HCT116 (cell line): ENCODE measurements around the gene WAC. TPM values are rescaled to one million over a fixed set of nuclear protein-coding genes. Genes with fewer than 3 reads are reported as not detected.
"Not testable (repeated sequence)": the region's sequence is repeated elsewhere in the genome, so short reads cannot be mapped to it uniquely, and the experiment has no call there.

ENCODE experiments used
- ATAC-seq: fragments of 200-7000 bp; cut with Tn5 transposase; 2 replicates; pipeline ENCODE4 v1.9.1; 2020; ENCODE audit warnings: mild to moderate bottlenecking, moderate library complexity
- BruUV-seq: library from RNA; stranded (reverse); fragments of 400-500 nt; replicated peaks from 2 replicates; lab custom pipeline; 2021; lab: Mats Ljungman, UMichigan
- CTCF ChIA-PET: fragments of 300-600 bp; sonication (Branson Sonifier 250); formaldehyde crosslinking; loops from one replicate; lab custom pipeline; 2021; ENCODE audit warnings: antibody characterized with exemption; lab: Charles Lee
- POLR2A ChIA-PET: fragments of 300-600, 350-600 bp; sonication (Branson Sonifier 250); formaldehyde crosslinking; loops from one replicate; lab custom pipeline; 2021; ENCODE audit warnings: antibody characterized with exemption; lab: Charles Lee
- RAD21 ChIA-PET, 2 experiments: fragments of 300-600 bp; sonication (Branson Sonifier 250); formaldehyde crosslinking; loops; one replicate each; lab custom pipeline; 2023; ENCODE audit warnings: low total read pairs in 2 of 2; ENCODE audit not compliant: uncharacterized antibody in 2 of 2, unreplicated experiment in 2 of 2, low non-redundant PET in 1 of 2; lab: Charles Lee
- DNase-seq: peaks from one replicate; pipeline ENCODE4 v3.0.0-alpha.2; 2010; ENCODE audit warnings: low read depth, low spot score
- H2AFZ ChIP-seq: fragments of 200-600 bp; shearing (Covaris generic), sonication (generic); 2 replicates; pipeline ENCODE4 v1.6.1; 2017; ENCODE audit warnings: low read depth, mixed run types, mixed read lengths, antibody characterized with exemption, low read length; ENCODE audit not compliant: poor library complexity, severe bottlenecking
- H3K27ac ChIP-seq: 2 replicates; pipeline ENCODE4 v1.5.1; 2012; ENCODE audit warnings: low read depth, low read length
- H3K27me3 ChIP-seq: fragments of 200-600 bp; sonication (generic); 2 replicates; pipeline ENCODE4 v1.6.1; 2016; ENCODE audit warnings: mixed run types, low read length, mixed read lengths; ENCODE audit not compliant: insufficient read depth
- H3K36me3 ChIP-seq, 2 experiments: fragments of 200-500 bp in 1 of 2; fragments of 200-600 bp in 1 of 2; sonication (Bioruptor generic) in 1 of 2; sonication (generic) in 1 of 2; 2 replicates each; pipeline versions ENCODE4 v1.5.1 to v1.6.1; 2014 to 2016; ENCODE audit warnings: low read length in 2 of 2, inconsistent platforms in 1 of 2, mixed read lengths in 1 of 2, mixed run types in 1 of 2; ENCODE audit not compliant: insufficient read depth in 2 of 2, control insufficient read depth in 1 of 2
- H3K4me1 ChIP-seq, 2 experiments: fragments of 200-600 bp in 1 of 2; sonication (generic) in 1 of 2; 2 replicates each; pipeline versions ENCODE4 v1.5.1 to v1.6.1; 2012 to 2017; ENCODE audit warnings: low read length in 2 of 2, inconsistent platforms in 1 of 2, mild to moderate bottlenecking in 1 of 2, mixed read lengths in 1 of 2, mixed run types in 1 of 2, moderate library complexity in 1 of 2; ENCODE audit not compliant: insufficient read depth in 2 of 2, control insufficient read depth in 1 of 2
- H3K4me2 ChIP-seq: fragments of 200-600 bp; sonication (generic); 2 replicates; pipeline ENCODE4 v1.6.1; 2017; ENCODE audit warnings: mixed run types, low read length, mixed read lengths
- H3K4me3 ChIP-seq, 2 experiments: fragments of 200-600 bp in 1 of 2; sonication (generic) in 1 of 2; replicated peaks in 1 of 2; 2 replicates each; pipeline ENCODE4 v1.5.1; 2011 to 2016; ENCODE audit warnings: low read length in 2 of 2, control low read depth in 1 of 2, low read depth in 1 of 2, mild to moderate bottlenecking in 1 of 2, mixed read lengths in 1 of 2, mixed run types in 1 of 2
- H3K79me2 ChIP-seq: fragments of 200-600 bp; sonication (generic); 2 replicates; pipeline ENCODE4 v1.6.1; 2017; ENCODE audit warnings: mild to moderate bottlenecking, mixed run types, low read length, moderate library complexity, mixed read lengths; ENCODE audit not compliant: insufficient read depth
- H3K9ac ChIP-seq: fragments of 200-600 bp; sonication (generic); 2 replicates; pipeline ENCODE4 v1.6.1; 2016; ENCODE audit warnings: low read length, mixed read lengths
- H3K9me2 ChIP-seq: fragments of 200-600 bp; sonication (generic), shearing (Covaris generic); 2 replicates; pipeline ENCODE4 v1.6.1; 2017; ENCODE audit warnings: mixed run types, mild to moderate bottlenecking, moderate library complexity; ENCODE audit not compliant: insufficient read depth
- H3K9me3 ChIP-seq, 2 experiments: fragments of 200-500 bp in 1 of 2; fragments of 200-600 bp in 1 of 2; sonication (Bioruptor generic) in 1 of 2; sonication (generic) in 1 of 2; 2 replicates each; pipeline ENCODE4 v1.6.1; 2014 to 2017; ENCODE audit warnings: low read length in 2 of 2, mixed read lengths in 2 of 2, inconsistent platforms in 1 of 2, low read depth in 1 of 2, mild to moderate bottlenecking in 1 of 2, mixed run types in 1 of 2, moderate library complexity in 1 of 2; ENCODE audit not compliant: control insufficient read depth in 1 of 2, insufficient read depth in 1 of 2
- H4K20me1 ChIP-seq: fragments of 200-600 bp; sonication (generic), shearing (Covaris generic); 2 replicates; pipeline ENCODE4 v1.6.1; 2017; ENCODE audit warnings: mixed run types, mild to moderate bottlenecking, moderate library complexity; ENCODE audit not compliant: insufficient read depth
- ATF3 ChIP-seq: IDR thresholded peaks from 2 replicates; pipeline ENCODE4 v1.6.1; 2012
- CBX3 ChIP-seq: IDR thresholded peaks from 2 replicates; pipeline ENCODE4 v1.6.1; 2012; ENCODE audit warnings: low read depth
- CEBPB ChIP-seq: IDR thresholded peaks from 2 replicates; pipeline ENCODE4 v1.6.1; 2012; ENCODE audit warnings: low read depth
- CTCF ChIP-seq, 3 experiments: fragments of 200-600 bp in 1 of 3; sonication (generic) in 1 of 3; IDR thresholded peaks in 2 of 3; conservative IDR thresholded peaks in 1 of 3; 2 replicates each; pipeline ENCODE4 v1.5.1; 2012 to 2017; ENCODE audit warnings: low read depth in 2 of 3, low read length in 2 of 3, antibody characterized with exemption in 1 of 3, borderline replicate concordance in 1 of 3, control low read depth in 1 of 3, mild to moderate bottlenecking in 1 of 3, mixed read lengths in 1 of 3, mixed run types in 1 of 3, moderate library complexity in 1 of 3; ENCODE audit not compliant: insufficient read depth in 1 of 3
- EZH2phosphoT487 ChIP-seq: fragments of 200-600 bp; IDR thresholded peaks from 2 replicates; pipeline ENCODE4 v1.6.1; 2018; ENCODE audit warnings: antibody characterized with exemption, borderline replicate concordance
- SP1 ChIP-seq: IDR thresholded peaks from 2 replicates; pipeline ENCODE4 v1.6.1; 2012; ENCODE audit warnings: low read depth
- TCF7L2 ChIP-seq: IDR thresholded peaks from 2 replicates; pipeline ENCODE4 v1.7.0; 2011; ENCODE audit warnings: borderline replicate concordance, inconsistent platforms; ENCODE audit not compliant: insufficient read depth, insufficient read length; ENCODE audit errors: extremely low read depth
- YY1 ChIP-seq: IDR thresholded peaks from 2 replicates; pipeline ENCODE4 v1.6.1; 2011; ENCODE audit warnings: low read length, low read depth, moderate library complexity, mild to moderate bottlenecking; ENCODE audit not compliant: insufficient replicate concordance; ENCODE audit errors: extremely low read depth
- intact Hi-C: fragments of 100-400 bp; cut with micrococcal nuclease; formaldehyde crosslinking; loops from 2 replicates; pipeline ENCODE4 v1.10.0; 2022
- total RNA-seq: library from RNA; stranded (reverse); gene quantifications from one replicate; pipeline ENCODE4 v1.2.1, GENCODE V29; 2021; ENCODE audit not compliant: unreplicated experiment

The WAC gene
- total RNA-seq, 1 experiment from 2014 or later, result 117 TPM

- Histone ChIP-seq H3K4me1 (no peaks in the 10 kb centered on the region), H3K9ac (no peak overlapping the region), H3K79me2 (peaks cover 92% of the 10 kb centered on the region), H3K9me3 (no peaks in the 10 kb centered on the region), H3K9me2 (no peaks in the 10 kb centered on the region), H3K27me3 (no peaks in the 10 kb centered on the region), H3K27ac (no peak overlapping the region), H2AFZ (no peak overlapping the region), H3K4me2 (no peak overlapping the region), H3K4me3 (no peak overlapping the region), H4K20me1 (peaks cover 48% of the 10 kb centered on the region; the same call in 1 of the 2 replicates), H3K36me3 (peaks cover 28 to 31% of the 10 kb centered on the region in 2 experiments; a peak in 3 of 4 replicates)
- intact Hi-C loops, result no loop called here
- no TSS peak for BruUV-seq
- POLR2A ChIA-PET, result no interaction called here
- no peak for ATAC-seq
- DNase-seq, result no peak
- RAD21 ChIA-PET, result no interaction called here
- TF ChIP-seq TCF7L2 (no peak), CEBPB (no peak), ATF3 (no peak), YY1 (no peak), SP1 (no peak), CBX3 (no peak), EZH2phosphoT487 (no peak), CTCF (IDR thresholded peaks at IDR 0.05 in 2 of 3, conservative IDR thresholded peaks at IDR 0.05 in 1 of 3; ENCODE audit: borderline replicate concordance in 1 of 3, insufficient read depth in 1 of 3, low read depth in 2 of 3, low read length in 2 of 3) (no peak)
- CTCF ChIA-PET, result no interaction called here
Measured at GRCh38 chr10:28606568-28606967, 73.7 kb downstream of the WAC start.

- H3K9ac ChIP-seq, intact Hi-C loops, H3K9me3 ChIP-seq, DNase-seq, H3K4me3 ChIP-seq, BruUV-seq, H3K27ac ChIP-seq, POLR2A ChIA-PET, H2AFZ ChIP-seq, H3K27me3 ChIP-seq, H3K4me2 ChIP-seq, H3K9me2 ChIP-seq, H3K4me1 ChIP-seq, CTCF ChIA-PET, ATAC-seq: not testable (repeated sequence)
- RAD21 ChIA-PET, result interaction anchor here in 1 of 2 experiments (0.7 kb wide), 1 partner anchor 59 kb away, joined by 3 read pairs; no protein-coding TSS in a partner anchor
- H4K20me1 ChIP-seq, result peaks cover 31% of the 10 kb centered on the region; the same call in 1 of the 2 replicates
- peaks cover 91% of the 10 kb centered on the region for H3K79me2 ChIP-seq
- peaks cover 44 to 46% of the 10 kb centered on the region in 2 experiments; a peak in 3 of 4 replicates for H3K36me3 ChIP-seq
Measured at GRCh38 chr10:28609636-28610035, 76.7 kb downstream of the WAC start.
